ENCODE results near the gene OXLD1.

DNA sequence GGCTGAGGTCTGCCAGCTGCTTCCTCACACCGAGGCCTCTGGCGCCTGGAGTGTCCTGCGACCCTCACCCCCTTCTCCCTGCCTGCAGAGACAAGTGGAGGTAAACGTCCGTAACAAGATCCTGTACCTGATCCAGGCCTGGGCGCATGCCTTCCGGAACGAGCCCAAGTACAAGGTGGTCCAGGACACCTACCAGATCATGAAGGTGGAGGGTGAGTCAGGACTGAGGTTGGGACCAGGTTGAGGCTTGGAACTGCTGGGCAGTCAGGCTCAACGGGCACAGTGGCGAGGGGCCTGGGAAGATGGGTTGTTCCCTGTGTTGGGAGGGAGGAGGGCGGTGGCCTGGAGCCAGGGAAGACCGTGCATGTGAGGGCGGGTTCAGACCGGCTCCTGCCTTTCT lies 22.2 kb upstream of the OXLD1 start:
- no peak for TF ChIP-seq CTCF (IDR thresholded peaks at IDR 0.05; ENCODE audit: borderline replicate concordance, extremely low read depth, low read length, poor library complexity, severe bottlenecking)
- TF ChIP-seq EZH2 (IDR thresholded peaks at IDR 0.05; ENCODE audit: borderline replicate concordance, low read depth, low read length, severe bottlenecking) = no peak

Measured in DND-41 (cell line).